Astrocyte (in vitro differentiated cells and primary cell): Measurements from ENCODE around the gene TIGD2.

Experiments used
- EZH2 ChIP-seq: IDR thresholded peaks from 2 replicates; pipeline ENCODE4 v1.6.1; 2012; ENCODE audit warnings: mild to moderate bottlenecking, low read length, inconsistent platforms; ENCODE audit not compliant: insufficient read depth
- TF ChIP-seq, protein P1 (sequence below): IDR thresholded peaks from 2 replicates; pipeline ENCODE4 v1.5.1; 2011; ENCODE audit warnings: low read depth, mild to moderate bottlenecking, inconsistent platforms, low read length, moderate library complexity; ENCODE audit not compliant: insufficient read depth

- TF ChIP-seq EZH2: no peak
- TF ChIP-seq, protein P1, sequence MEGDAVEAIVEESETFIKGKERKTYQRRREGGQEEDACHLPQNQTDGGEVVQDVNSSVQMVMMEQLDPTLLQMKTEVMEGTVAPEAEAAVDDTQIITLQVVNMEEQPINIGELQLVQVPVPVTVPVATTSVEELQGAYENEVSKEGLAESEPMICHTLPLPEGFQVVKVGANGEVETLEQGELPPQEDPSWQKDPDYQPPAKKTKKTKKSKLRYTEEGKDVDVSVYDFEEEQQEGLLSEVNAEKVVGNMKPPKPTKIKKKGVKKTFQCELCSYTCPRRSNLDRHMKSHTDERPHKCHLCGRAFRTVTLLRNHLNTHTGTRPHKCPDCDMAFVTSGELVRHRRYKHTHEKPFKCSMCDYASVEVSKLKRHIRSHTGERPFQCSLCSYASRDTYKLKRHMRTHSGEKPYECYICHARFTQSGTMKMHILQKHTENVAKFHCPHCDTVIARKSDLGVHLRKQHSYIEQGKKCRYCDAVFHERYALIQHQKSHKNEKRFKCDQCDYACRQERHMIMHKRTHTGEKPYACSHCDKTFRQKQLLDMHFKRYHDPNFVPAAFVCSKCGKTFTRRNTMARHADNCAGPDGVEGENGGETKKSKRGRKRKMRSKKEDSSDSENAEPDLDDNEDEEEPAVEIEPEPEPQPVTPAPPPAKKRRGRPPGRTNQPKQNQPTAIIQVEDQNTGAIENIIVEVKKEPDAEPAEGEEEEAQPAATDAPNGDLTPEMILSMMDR: no peak
Measured at GRCh38 chr4:89072921-89073320, 38.4 kb upstream of the TIGD2 start.
